ENCODE data around the gene AFAP1L2.

The AFAP1L2 gene

GRCh38 chr10:114408112-114408967, 4.0 kb upstream of the AFAP1L2 start:
- no peak for DNase-seq

GRCh38 chr10:114406455-114406854, 2.2 kb upstream of the AFAP1L2 start:
- DNase-seq: no peak

DNA sequence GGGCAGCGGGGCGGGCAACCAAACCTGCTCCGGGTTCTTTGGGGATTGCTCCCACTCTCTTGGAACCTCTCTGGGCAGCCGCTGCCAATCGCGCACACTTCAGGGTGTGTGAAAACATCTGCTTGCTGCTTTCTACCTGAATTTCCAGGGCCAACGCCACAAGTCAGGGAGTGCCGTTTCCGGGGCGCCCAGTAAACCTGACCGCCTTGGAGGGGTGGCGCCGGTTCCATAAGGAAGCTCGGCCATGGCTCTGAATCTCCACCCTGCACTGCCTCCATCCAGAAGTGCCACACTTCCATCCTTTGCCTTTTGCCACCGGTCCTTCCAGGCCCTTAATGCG, 679 bp upstream of the AFAP1L2 start:
- no peak for DNase-seq

GRCh38 chr10:114403541-114404161, 651 bp downstream of the AFAP1L2 start:
- DNase-seq: no peak

GRCh38 chr10:114402871-114403540, 1.3 kb downstream of the AFAP1L2 start:
- no peak for DNase-seq

- DNase-seq: no peak
Observed at GRCh38 chr10:114402233-114402632, 2.1 kb downstream of the AFAP1L2 start.

DNA sequence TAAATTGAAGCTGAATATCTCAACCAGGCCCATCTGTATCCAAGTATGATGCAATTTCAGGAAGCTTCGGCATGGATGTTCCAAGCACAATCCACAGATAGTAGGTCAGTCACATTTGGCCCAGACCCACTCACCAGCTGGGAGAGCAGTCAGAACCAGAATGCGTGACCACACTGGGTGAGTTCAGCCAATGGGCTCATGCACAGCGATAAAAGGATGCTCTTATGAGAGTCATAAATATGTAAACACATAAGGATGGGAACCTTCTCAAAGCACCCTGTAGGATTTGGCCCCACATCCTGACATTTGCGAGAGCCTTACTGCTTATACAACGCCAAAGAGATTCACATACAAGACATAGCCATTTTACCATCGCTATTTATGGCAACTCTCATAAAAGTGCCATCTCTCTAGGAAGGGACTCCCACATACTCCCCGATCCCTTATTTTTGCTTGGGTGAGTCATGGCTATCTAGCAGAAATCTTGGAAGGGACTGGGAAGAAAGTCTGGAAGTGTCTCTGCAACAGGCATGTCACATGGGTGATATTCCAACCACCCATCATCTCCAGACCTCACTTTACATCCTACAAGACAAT, 3.0 kb downstream of the AFAP1L2 start:
- DNase-seq: no peak

DNA sequence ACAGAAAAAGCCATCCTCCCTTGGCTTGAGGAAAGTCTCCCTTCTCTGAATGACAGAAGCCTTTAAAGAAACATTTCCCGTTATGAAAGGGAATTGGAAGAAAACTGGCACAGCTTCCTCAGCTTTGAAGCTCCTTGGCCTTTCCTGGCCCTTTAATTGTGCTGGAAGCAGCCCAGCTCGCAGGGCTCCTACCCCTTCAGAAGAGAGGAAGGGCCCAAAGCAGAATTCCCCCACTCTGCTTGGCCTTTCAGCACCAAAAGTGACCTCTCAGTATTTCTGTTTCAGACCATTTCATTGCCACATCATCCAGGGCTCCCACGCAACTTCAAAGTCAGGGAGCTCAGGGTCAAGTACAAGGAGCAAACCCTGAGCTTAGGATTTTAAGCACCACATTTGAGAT, 4.2 kb downstream of the AFAP1L2 start:
- no peak for DNase-seq

DNA sequence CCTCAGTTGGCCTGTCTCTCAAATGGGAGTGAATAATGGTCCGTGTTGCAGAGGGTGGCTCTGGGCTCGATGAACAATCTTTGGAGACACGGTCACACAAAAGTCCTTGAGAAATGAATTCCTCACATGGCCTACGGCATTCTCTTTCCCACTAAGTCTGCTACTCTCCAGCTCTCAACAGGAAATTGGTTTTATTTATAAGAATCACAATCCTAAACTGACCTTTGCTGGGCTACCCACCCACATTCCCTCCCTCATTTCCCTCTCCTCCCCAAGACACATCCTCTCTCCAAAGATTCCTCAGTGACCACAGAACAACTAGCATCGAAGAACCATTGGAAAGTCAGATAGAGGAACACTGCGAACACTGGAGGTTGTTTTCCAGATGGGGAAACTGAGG, 4.7 kb downstream of the AFAP1L2 start:
- DNase-seq: no peak

- no peak for DNase-seq
Observed at GRCh38 chr10:114398587-114399331, 5.5 kb downstream of the AFAP1L2 start.

- DNase-seq: no peak
Observed at GRCh38 chr10:114397651-114398145, 6.6 kb downstream of the AFAP1L2 start.

GRCh38 chr10:114396464-114396863, 7.8 kb downstream of the AFAP1L2 start:
- DNase-seq: no peak

- DNase-seq: no peak
Observed at GRCh38 chr10:114395366-114396022, 8.8 kb downstream of the AFAP1L2 start.

GRCh38 chr10:114394531-114394930, 9.8 kb downstream of the AFAP1L2 start:
- no peak for DNase-seq

GRCh38 chr10:114393886-114394285, 10.4 kb downstream of the AFAP1L2 start:
- DNase-seq: no peak

GRCh38 chr10:114393482-114393881, 10.8 kb downstream of the AFAP1L2 start:
- no peak for DNase-seq

- no peak for DNase-seq
Observed at GRCh38 chr10:114392112-114392835, 12.0 kb downstream of the AFAP1L2 start.

- DNase-seq: no peak
Observed at GRCh38 chr10:114391599-114391998, 12.7 kb downstream of the AFAP1L2 start.

DNA sequence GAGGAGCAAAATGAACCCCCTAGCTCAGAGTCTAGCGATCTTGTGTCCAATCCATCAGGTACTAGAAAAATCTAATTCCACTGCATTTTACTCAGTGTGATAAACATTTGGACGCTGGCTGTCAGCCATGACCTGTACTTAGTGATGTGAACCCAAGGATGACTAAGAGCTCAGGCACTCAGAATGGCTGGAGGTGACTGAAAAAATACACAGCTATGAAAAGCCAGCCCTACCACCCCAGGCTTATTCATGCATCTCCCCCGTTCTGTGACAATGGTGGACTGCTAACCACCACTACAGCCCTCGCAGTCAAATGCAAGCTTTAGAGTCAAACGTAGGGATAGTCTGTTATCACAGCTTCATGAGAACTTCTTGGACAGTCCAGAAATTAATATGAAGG, 14.9 kb downstream of the AFAP1L2 start:
- DNase-seq: no peak

GRCh38 chr10:114388275-114388674, 16.0 kb downstream of the AFAP1L2 start:
- DNase-seq: no peak

- DNase-seq: no peak
Observed at GRCh38 chr10:114387784-114388183, 16.5 kb downstream of the AFAP1L2 start.

Measured in activated naive CD4-positive, alpha-beta T cell (primary cell).